ENCODE measurements around the gene COL25A1. TPM values are rescaled to one million over a fixed set of nuclear protein-coding genes. Genes with fewer than 3 reads are reported as not detected.
A peak's percentile ranks its signal among the peaks of the same experiment; 100 is the strongest.
"Not testable (repeated sequence)": the region's sequence is repeated elsewhere in the genome, so short reads cannot be mapped to it uniquely, and the experiment has no call there.

The COL25A1 gene
- total RNA-seq, 1 donor: 6.9 TPM

DNA sequence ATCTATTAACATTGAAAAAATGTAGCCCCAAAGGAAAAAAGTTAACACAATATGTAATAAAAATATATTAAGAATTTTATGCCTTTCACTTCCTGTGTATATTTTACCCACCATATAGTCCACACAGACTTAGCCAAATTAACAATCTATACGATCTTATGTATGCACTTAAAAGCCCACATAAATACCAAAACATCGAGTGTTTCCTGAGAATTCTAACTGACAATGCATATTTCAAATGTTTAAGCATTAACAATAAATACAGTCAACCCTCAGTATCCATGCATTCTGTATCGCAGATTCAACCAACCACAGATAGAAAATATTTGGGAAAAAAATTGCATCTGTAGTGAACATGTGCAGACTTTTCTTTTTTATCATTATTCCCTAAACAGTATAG, 226.8 kb downstream of the COL25A1 start:
- H3K4me3 ChIP-seq (ENCODE audit: low read depth, low read length): no peak overlapping the region
- no peak for TF ChIP-seq CTCF (IDR thresholded peaks at IDR 0.05; ENCODE audit: insufficient read depth, low read depth, low read length)
- DNase-seq (ENCODE audit: low read depth): no peak

DNA sequence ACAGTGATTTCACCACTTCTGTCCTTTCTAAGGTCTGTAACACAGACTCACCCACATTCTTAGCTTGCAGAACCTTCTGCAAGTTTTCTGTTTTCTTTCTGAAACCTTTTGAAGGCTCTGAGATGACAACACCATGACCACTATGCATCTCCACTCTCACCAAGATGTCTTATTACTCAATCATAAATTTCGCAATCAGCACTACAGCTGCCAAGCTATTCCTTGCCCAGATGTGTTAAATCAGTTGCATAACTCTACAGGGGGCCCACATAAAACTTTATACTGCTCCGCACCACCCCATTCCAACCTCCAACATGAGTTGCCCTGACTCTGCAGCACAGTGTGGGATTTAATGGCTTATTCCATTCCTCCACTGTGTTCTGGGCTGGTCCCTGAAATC, 229.9 kb downstream of the COL25A1 start:
- no peak for TF ChIP-seq CTCF (IDR thresholded peaks at IDR 0.05; ENCODE audit: insufficient read depth, low read depth, low read length)
- no peak overlapping the region for H3K4me3 ChIP-seq (ENCODE audit: low read depth, low read length)
- DNase-seq (ENCODE audit: low read depth): peak; percentile 95

GRCh38 chr4:109070677-109071076, 231.8 kb downstream of the COL25A1 start:
- DNase-seq (ENCODE audit: low read depth); H3K4me3 ChIP-seq (ENCODE audit: low read depth, low read length): not testable (repeated sequence)

DNA sequence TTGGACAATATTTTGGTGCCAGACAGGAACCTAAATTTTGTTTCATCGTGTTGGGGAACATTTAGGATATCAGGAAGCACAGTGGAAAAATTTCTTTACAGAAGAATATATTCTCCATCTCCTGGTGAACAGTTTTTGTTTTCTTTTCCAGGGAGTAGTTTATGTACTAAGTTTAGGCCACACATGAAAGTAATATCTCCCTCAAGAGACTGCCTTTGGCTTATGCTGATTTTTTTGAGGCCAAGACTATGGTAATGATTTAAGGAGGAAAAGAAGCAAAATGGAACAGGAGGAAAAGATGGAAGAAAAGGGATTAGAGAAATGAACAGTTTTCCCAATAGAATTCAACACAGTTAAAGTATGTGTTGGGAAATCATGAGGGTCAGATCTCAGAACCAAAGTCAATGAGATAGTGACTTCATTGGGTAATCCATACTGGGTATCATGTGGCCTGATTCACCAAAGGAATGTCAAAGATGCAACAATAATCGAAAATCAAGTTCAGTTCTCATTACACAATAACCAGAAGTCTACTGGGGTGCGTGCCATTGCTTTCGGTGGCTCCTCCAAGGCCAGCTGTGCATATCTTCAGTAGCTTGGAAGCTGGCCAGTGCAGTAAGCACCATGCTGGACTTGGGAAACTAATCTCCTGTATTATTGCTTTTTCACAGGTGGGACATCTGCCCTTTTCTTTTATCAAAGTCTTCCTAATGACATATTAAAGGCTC, 234.8 kb downstream of the COL25A1 start:
- no peak overlapping the region for H3K4me3 ChIP-seq (ENCODE audit: low read depth, low read length)
- TF ChIP-seq CTCF (IDR thresholded peaks at IDR 0.05; ENCODE audit: insufficient read depth, low read depth, low read length): no peak
- DNase-seq (ENCODE audit: low read depth): peak; percentile 80

DNA sequence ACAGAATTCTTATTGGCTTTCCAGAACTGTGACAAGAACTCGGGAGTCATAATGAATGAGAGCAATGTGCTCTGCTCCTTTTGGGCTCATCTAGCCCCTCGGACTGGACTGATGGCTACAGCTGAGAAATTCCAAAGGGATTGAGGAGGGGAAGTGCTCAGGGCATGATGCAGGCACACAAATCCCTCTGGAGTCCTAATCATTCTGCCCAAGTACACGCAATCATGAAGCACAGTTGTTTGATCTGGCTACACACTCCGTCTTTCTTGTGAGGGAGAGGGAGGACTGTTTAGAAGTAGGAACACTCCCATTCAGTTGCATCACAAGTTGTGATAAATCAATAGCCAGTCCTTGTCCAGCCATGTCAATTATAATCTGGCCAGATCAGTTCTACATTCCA, 237.5 kb downstream of the COL25A1 start:
- no peak for DNase-seq (ENCODE audit: low read depth)
- TF ChIP-seq CTCF (IDR thresholded peaks at IDR 0.05; ENCODE audit: insufficient read depth, low read depth, low read length): no peak
- H3K4me3 ChIP-seq (ENCODE audit: low read depth, low read length): no peak overlapping the region

DNA sequence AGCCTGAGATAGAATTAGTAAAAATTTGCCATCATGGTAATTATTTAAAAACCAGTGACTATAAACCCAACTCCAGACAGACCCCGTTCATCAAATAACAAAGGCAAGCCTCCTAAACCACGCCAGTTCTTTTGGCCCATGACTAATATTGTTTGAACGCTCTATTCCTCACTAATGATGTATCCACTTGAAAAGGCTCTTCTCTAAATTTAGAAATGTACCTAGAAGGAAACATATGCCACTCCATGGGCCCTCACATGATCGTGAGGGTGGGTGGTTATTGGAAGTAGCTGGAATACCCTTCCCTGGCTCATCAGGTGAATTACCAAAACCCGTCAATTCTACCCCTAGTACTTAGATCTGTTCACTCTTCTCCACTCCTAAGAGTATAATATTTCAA, 249.2 kb downstream of the COL25A1 start:
- DNase-seq (ENCODE audit: low read depth): no peak
- TF ChIP-seq CTCF (IDR thresholded peaks at IDR 0.05; ENCODE audit: insufficient read depth, low read depth, low read length): no peak
- no peak overlapping the region for H3K4me3 ChIP-seq (ENCODE audit: low read depth, low read length)

DNA sequence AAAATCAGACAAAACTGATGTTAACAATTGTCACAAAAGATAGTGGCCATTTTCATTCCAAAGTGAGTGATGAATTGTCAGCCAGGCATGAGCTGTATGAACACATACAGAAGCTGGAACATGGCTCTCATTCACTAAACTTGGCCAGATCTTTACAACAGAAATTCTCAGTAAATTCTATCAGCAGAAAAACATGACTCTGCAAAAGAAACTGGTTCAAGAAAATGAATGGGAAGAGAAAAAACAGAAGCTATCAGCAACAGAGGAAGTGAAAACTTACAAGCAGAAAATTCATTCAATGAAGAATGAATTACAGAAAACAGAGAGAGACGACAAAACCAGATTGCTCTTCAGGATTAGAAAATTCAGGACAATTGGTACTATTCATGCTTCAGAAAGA, 249.6 kb downstream of the COL25A1 start:
- no peak for DNase-seq (ENCODE audit: low read depth)
- no peak overlapping the region for H3K4me3 ChIP-seq (ENCODE audit: low read depth, low read length)
- TF ChIP-seq CTCF (IDR thresholded peaks at IDR 0.05; ENCODE audit: insufficient read depth, low read depth, low read length): no peak
